Liver (tissue), 3 donors: ENCODE measurements around the gene GNG13.
"Not testable (repeated sequence)": the region's sequence is repeated elsewhere in the genome, so short reads cannot be mapped to it uniquely, and the experiment has no call there.

ENCODE experiments used
- ATF3 ChIP-seq: IDR thresholded peaks from 2 replicates; pipeline ENCODE4 v1.6.1; 2016; ENCODE audit warnings: antibody characterized with exemption
- CTCF ChIP-seq: fragments of 150-350 bp; IDR thresholded peaks from 2 replicates; pipeline ENCODE4 v1.5.1; 2017; ENCODE audit warnings: improper control_type of control experiment, low read depth, low read length; ENCODE audit not compliant: missing input control
- EGR1 ChIP-seq, 2 donors: IDR thresholded peaks; 2 replicates each; pipeline ENCODE4 v1.6.1; 2016 to 2018; ENCODE audit warnings: antibody characterized with exemption in 2 of 2, low read depth in 2 of 2
- FOXA1 ChIP-seq: IDR thresholded peaks from 2 replicates; pipeline ENCODE4 v1.6.1; 2016; ENCODE audit warnings: antibody characterized with exemption
- GABPA ChIP-seq, 2 donors: IDR thresholded peaks in 1 of 2; conservative IDR thresholded peaks in 1 of 2; 2 replicates each; pipeline ENCODE4 v1.6.1; 2016; ENCODE audit warnings: antibody characterized with exemption in 2 of 2, mild to moderate bottlenecking in 1 of 2, moderate library complexity in 1 of 2
- HNF4A ChIP-seq, 2 donors: conservative IDR thresholded peaks; 2 replicates each; pipeline ENCODE4 v1.6.1; 2016; ENCODE audit warnings: antibody characterized with exemption in 2 of 2, mild to moderate bottlenecking in 2 of 2
- JUND ChIP-seq, 2 donors: IDR thresholded peaks; 2 replicates each; pipeline ENCODE4 v1.6.1; 2016; ENCODE audit warnings: antibody characterized with exemption in 2 of 2
- MAX ChIP-seq: IDR thresholded peaks from 2 replicates; pipeline ENCODE4 v1.6.1; 2016; ENCODE audit warnings: antibody characterized with exemption
- NR2F2 ChIP-seq: IDR thresholded peaks from 2 replicates; pipeline ENCODE4 v1.6.1; 2016; ENCODE audit warnings: antibody characterized with exemption
- RAD21 ChIP-seq, 2 donors: IDR thresholded peaks; 2 replicates each; pipeline ENCODE4 v1.6.1; 2016; ENCODE audit warnings: antibody characterized with exemption in 2 of 2, mild to moderate bottlenecking in 2 of 2
- TAF1 ChIP-seq: conservative IDR thresholded peaks from 2 replicates; pipeline ENCODE4 v1.6.1; 2016; ENCODE audit warnings: antibody characterized with exemption, mild to moderate bottlenecking
- YY1 ChIP-seq: IDR thresholded peaks from 2 replicates; pipeline ENCODE4 v1.6.1; 2016; ENCODE audit warnings: antibody characterized with exemption, mild to moderate bottlenecking
- TF ChIP-seq, protein P1 (sequence below): IDR thresholded peaks from 2 replicates; pipeline ENCODE4 v1.6.1; 2016; ENCODE audit warnings: antibody characterized with exemption, mild to moderate bottlenecking
- TF ChIP-seq, protein P2 (sequence below): IDR thresholded peaks from 2 replicates; pipeline ENCODE4 v1.6.1; 2016; ENCODE audit warnings: antibody characterized with exemption
- donor health status: healthy.
- donor health status: healthy.

DNA sequence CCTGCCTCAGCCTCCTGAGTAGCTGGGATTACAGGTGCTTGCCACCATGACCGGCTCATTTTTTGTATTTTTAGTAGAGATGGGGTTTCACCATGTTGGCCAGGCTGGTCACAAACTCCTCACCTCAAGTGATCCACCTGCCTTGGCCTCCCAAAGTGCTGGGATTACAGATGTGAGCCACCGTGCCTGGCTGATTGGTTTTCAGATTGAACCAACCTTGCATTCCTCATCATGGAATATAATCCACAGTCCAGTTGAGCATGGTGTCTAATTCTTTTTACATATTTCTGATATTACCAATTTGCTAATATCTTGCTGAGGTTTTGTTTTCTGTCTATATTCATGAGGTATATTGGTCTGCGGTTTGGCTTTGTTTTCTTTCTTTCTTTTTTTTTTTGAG is 36.3 kb upstream of the GNG13 start:
- not testable (repeated sequence) for TF ChIP-seq CTCF; ATF3; RAD21 (IDR thresholded peaks at IDR 0.05); TAF1; YY1; EGR1 (IDR thresholded peaks at IDR 0.05; ENCODE audit: low read depth in 2 of 2); JUND (IDR thresholded peaks at IDR 0.05); GABPA (IDR thresholded peaks at IDR 0.05 in 1 of 2, conservative IDR thresholded peaks at IDR 0.05 in 1 of 2); NR2F2; MAX; FOXA1; HNF4A (conservative IDR thresholded peaks at IDR 0.05)
- TF ChIP-seq, protein P1, sequence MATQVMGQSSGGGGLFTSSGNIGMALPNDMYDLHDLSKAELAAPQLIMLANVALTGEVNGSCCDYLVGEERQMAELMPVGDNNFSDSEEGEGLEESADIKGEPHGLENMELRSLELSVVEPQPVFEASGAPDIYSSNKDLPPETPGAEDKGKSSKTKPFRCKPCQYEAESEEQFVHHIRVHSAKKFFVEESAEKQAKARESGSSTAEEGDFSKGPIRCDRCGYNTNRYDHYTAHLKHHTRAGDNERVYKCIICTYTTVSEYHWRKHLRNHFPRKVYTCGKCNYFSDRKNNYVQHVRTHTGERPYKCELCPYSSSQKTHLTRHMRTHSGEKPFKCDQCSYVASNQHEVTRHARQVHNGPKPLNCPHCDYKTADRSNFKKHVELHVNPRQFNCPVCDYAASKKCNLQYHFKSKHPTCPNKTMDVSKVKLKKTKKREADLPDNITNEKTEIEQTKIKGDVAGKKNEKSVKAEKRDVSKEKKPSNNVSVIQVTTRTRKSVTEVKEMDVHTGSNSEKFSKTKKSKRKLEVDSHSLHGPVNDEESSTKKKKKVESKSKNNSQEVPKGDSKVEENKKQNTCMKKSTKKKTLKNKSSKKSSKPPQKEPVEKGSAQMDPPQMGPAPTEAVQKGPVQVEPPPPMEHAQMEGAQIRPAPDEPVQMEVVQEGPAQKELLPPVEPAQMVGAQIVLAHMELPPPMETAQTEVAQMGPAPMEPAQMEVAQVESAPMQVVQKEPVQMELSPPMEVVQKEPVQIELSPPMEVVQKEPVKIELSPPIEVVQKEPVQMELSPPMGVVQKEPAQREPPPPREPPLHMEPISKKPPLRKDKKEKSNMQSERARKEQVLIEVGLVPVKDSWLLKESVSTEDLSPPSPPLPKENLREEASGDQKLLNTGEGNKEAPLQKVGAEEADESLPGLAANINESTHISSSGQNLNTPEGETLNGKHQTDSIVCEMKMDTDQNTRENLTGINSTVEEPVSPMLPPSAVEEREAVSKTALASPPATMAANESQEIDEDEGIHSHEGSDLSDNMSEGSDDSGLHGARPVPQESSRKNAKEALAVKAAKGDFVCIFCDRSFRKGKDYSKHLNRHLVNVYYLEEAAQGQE = not testable (repeated sequence)
- TF ChIP-seq, protein P2, sequence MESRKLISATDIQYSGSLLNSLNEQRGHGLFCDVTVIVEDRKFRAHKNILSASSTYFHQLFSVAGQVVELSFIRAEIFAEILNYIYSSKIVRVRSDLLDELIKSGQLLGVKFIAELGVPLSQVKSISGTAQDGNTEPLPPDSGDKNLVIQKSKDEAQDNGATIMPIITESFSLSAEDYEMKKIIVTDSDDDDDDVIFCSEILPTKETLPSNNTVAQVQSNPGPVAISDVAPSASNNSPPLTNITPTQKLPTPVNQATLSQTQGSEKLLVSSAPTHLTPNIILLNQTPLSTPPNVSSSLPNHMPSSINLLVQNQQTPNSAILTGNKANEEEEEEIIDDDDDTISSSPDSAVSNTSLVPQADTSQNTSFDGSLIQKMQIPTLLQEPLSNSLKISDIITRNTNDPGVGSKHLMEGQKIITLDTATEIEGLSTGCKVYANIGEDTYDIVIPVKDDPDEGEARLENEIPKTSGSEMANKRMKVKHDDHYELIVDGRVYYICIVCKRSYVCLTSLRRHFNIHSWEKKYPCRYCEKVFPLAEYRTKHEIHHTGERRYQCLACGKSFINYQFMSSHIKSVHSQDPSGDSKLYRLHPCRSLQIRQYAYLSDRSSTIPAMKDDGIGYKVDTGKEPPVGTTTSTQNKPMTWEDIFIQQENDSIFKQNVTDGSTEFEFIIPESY = not testable (repeated sequence)
